ENCODE measurements around the gene WBP1L.
A peak's percentile ranks its signal among the peaks of the same experiment; 100 is the strongest.

- TF ChIP-seq EZH2phosphoT487 (conservative IDR thresholded peaks at IDR 0.05; ENCODE audit: low read length) (no peak), CTCF (IDR thresholded peaks at IDR 0.05; ENCODE audit: insufficient read depth, low read length, poor library complexity, severe bottlenecking) (peak; percentile 45)
Measured at GRCh38 chr10:102752934-102753664, 9.4 kb downstream of the WBP1L start.

All from SU-DHL-6 (cell line).